K562 (cell line): ENCODE data around the gene PDE4D. TPM values are rescaled to one million over a fixed set of nuclear protein-coding genes. Genes with fewer than 3 reads are reported as not detected.

ENCODE experiments used
- ATAC-seq: fragments of 200-7000 bp; cut with Tn5 transposase; 3 replicates; pipeline ENCODE4 v1.9.1; 2020; ENCODE audit warnings: moderate library complexity
- BruUV-seq: library from RNA; stranded (reverse); fragments of 400-500 nt; replicated peaks from 2 replicates; lab custom pipeline; 2021; lab: Mats Ljungman, UMichigan
- CTCF ChIA-PET: fragments of 300-600 bp; formaldehyde crosslinking; extraction: SDS; loops from one replicate; lab custom pipeline; 2021; ENCODE audit warnings: low intra/inter-chr PET ratio; lab: Yijun Ruan, JAX
- POLR2A ChIA-PET: fragments of 300-600, 350-650 bp; sonication (Branson Sonifier 250); formaldehyde crosslinking; extraction: SDS; loops from one replicate; lab custom pipeline; 2021; ENCODE audit warnings: antibody characterized with exemption, inconsistent platforms; lab: Yijun Ruan, JAX
- DNase-seq, 4 experiments: peaks; one replicate each; pipeline versions ENCODE4 v3.0.0 to v3.0.0-alpha.2; 2011 to 2018; ENCODE audit warnings: low spot score in 3 of 4, mixed read lengths in 3 of 4; ENCODE audit errors: extremely low read depth in 1 of 4
- FAIRE-seq: peaks from 2 replicates; lab custom pipeline; 2011; peaks lifted over from hg19 to GRCh38; lab: Jason Lieb, UNC
- H2AFZ ChIP-seq: 2 replicates; pipeline ENCODE4 v1.6.0; 2011; ENCODE audit warnings: low read depth, low read length, control low read depth, inconsistent platforms
- H3K27ac ChIP-seq: fragments of 200-600 bp; 3 replicates; pipeline ENCODE4 v1.8.0; 2011; ENCODE audit warnings: low read depth, mild to moderate bottlenecking, control low read depth, inconsistent platforms, low read length, moderate library complexity, mixed read lengths; ENCODE audit errors: extremely low read depth
- H3K27me3 ChIP-seq, 2 experiments: fragments of 300-600 bp in 1 of 2; 2 replicates in 1 of 2; 3 replicates in 1 of 2; pipeline versions ENCODE4 v1.6.0 to v1.8.0; 2011; ENCODE audit warnings: inconsistent platforms in 2 of 2, low read length in 2 of 2, mild to moderate bottlenecking in 1 of 2, mixed read lengths in 1 of 2, moderate library complexity in 1 of 2; ENCODE audit not compliant: control insufficient read depth in 2 of 2, insufficient read depth in 2 of 2
- H3K36me3 ChIP-seq: fragments of 300-600 bp; 3 replicates; pipeline ENCODE4 v1.8.0; 2011; ENCODE audit warnings: mild to moderate bottlenecking, low read length, inconsistent platforms; ENCODE audit not compliant: control insufficient read depth, insufficient read depth
- H3K4me1 ChIP-seq, 2 experiments: fragments of 200-600 bp in 1 of 2; replicated peaks in 1 of 2; 2 replicates in 1 of 2; 3 replicates in 1 of 2; pipeline versions ENCODE4 v1.5.1 to v1.8.0; 2011; ENCODE audit warnings: inconsistent platforms in 2 of 2, low read length in 2 of 2, mild to moderate bottlenecking in 1 of 2, mixed read lengths in 1 of 2, moderate library complexity in 1 of 2; ENCODE audit not compliant: control insufficient read depth in 2 of 2, insufficient read depth in 2 of 2
- H3K4me2 ChIP-seq: 2 replicates; pipeline ENCODE4 v1.6.1; 2011; ENCODE audit warnings: low read length, control low read depth, inconsistent platforms, mixed read lengths; ENCODE audit not compliant: insufficient read depth
- H3K4me3 ChIP-seq: fragments of 200-600 bp; sonication (generic), shearing (Covaris generic); 2 replicates; pipeline ENCODE4 v1.5.1; 2016; ENCODE audit warnings: control low read depth, inconsistent platforms
- H3K79me2 ChIP-seq: fragments of 200-600 bp; 3 replicates; pipeline ENCODE4 v1.8.0; 2011; ENCODE audit warnings: low read length, inconsistent platforms; ENCODE audit not compliant: control insufficient read depth, insufficient read depth
- H3K9ac ChIP-seq, 2 experiments: 2 replicates each; pipeline versions ENCODE4 v1.6.0 to v1.6.1; 2011; ENCODE audit warnings: low read depth in 2 of 2, low read length in 2 of 2, control low read depth in 1 of 2, inconsistent platforms in 1 of 2, mild to moderate bottlenecking in 1 of 2, mixed read lengths in 1 of 2; ENCODE audit not compliant: insufficient read depth in 1 of 2
- H3K9me1 ChIP-seq: one replicate; pipeline ENCODE4 v1.6.0; 2011; ENCODE audit warnings: inconsistent platforms, mild to moderate bottlenecking, low read length, moderate library complexity; ENCODE audit not compliant: control insufficient read depth, insufficient read depth
- H3K9me3 ChIP-seq: replicated peaks from 2 replicates; pipeline ENCODE4 v1.5.1; 2011; ENCODE audit warnings: low read depth, low read length, inconsistent platforms; ENCODE audit not compliant: control insufficient read depth, insufficient read depth
- H4K20me1 ChIP-seq: replicated peaks from 2 replicates; pipeline ENCODE4 v1.6.1; 2011; ENCODE audit warnings: low read length, inconsistent platforms, mixed read lengths; ENCODE audit not compliant: control insufficient read depth, insufficient read depth
- CBFA2T3 ChIP-seq: fragments of 450-650 bp; IDR thresholded peaks from 2 replicates; pipeline ENCODE4 v1.6.1; 2017
- FOXA3 ChIP-seq, 2 experiments: fragments of 450-650 bp in 1 of 2; sonication (generic) in 1 of 2; formaldehyde crosslinking; IDR thresholded peaks in 1 of 2; conservative IDR thresholded peaks in 1 of 2; 2 replicates each; pipeline versions ENCODE4 v1.4.0 to v1.8.0; 2020 to 2022; ENCODE audit warnings: mild to moderate bottlenecking in 2 of 2, missing genetic modification reagents in 1 of 2
- WGBS: fragments of 100-300 bp; shearing (Covaris generic); methylation state at CpG from one replicate; pipeline ENCODE4 v1.1.6; 2016; ENCODE audit warnings: low coverage, mixed read lengths; ENCODE audit not compliant: insufficient coverage; ENCODE audit errors: missing lambda C conversion rate; 5-methylcytosine and 5-hydroxymethylcytosine counted together
- in situ Hi-C: fragments of 300-500 bp; cut with MboI; formaldehyde crosslinking; loops from 4 replicates; pipeline ENCODE4 v1.15.0; 2018; ENCODE audit warnings: inconsistent platforms, mixed read lengths
- intact Hi-C: fragments of 100-400 bp; cut with micrococcal nuclease; formaldehyde crosslinking; loops from 2 replicates; pipeline ENCODE4 v1.14.2; 2022
- polyA plus RNA-seq, 8 experiments: library from polyadenylated mRNA; depleted of rRNA in 4 of 8; stranded (reverse) in 5 of 8; unstranded in 3 of 8; fragments of >200 nt; fragmentation: Nextera tagmentation in 2 of 8; fragmentation: Illumina TruSeq in 1 of 8; extraction: Ambion mirVana in 2 of 8; extraction: Trizol in 1 of 8; gene quantifications; 2 replicates each; pipeline versions ENCODE4 v1.2.1 to v1.2.3, GENCODE V29; 2011 to 2014; ENCODE audit warnings: inconsistent platforms in 1 of 8, missing spikeins in 1 of 8
- total RNA-seq, 7 experiments: library from RNA; depleted of rRNA in 6 of 7; stranded (reverse); fragments of >200 nt in 6 of 7; fragmentation: Illumina TruSeq in 2 of 7; extraction: Trizol in 2 of 7; gene quantifications; 2 replicates each; pipeline versions ENCODE4 v1.2.1 to v1.2.3, GENCODE V29; 2011 to 2021; ENCODE audit warnings: low replicate concordance in 1 of 7
- TF ChIP-seq, protein P1 (sequence below): fragments of 250-450 bp; sonication (Bioruptor Pico); IDR thresholded peaks from 2 replicates; pipeline ENCODE4 v1.5.1; 2021; ENCODE audit warnings: mild to moderate bottlenecking

The PDE4D gene
- total and polyA plus RNA-seq, 9 of the 15 experiments (the other 6 are each of a cell fraction or from before 2014, with no cell fraction given), result 0.04 to 0.46 (median 0.13) TPM

DNA sequence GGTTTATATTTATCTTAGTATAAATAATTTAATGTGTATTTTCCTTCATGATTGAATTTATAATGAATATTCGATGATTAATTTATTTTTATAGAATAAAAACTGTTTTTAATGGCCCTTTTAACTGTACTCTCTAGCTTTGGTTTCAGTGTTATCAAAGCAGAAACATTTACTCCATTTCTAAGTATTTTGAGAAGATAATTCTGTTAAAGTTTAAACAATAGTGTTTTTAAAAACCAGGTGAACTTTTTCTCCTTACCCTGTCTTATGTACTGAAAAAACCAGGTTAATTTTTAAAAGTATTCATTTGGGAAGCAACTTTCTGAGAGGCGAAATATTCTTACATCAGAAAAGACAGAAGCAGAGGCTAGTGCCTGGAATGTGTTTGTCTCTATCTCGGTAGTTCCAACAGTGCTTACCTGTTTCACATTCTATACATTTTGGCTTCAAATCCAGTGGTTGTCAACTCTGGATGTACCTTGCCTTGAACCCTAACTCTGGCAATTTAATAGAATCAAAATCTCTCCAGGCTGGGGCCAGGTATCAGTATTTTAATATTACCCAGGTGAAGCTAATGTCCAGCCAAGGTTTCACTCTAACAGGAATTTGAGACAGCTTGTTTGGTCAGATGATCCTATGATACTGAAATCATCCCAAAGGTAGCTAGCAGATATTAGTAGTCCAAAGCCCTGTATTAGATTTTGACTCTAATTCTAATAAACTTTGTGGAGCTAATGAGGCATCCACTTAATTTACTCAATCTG, 434.4 kb downstream of the PDE4D start:
- Histone ChIP-seq H3K9ac (no peak overlapping the region), H3K4me3 (no peak overlapping the region), H2AFZ (no peak overlapping the region), H3K9me1 (no peaks in the 10 kb centered on the region), H3K4me2 (no peak overlapping the region), H3K4me1 (no peaks in the 10 kb centered on the region), H3K79me2 (no peaks in the 10 kb centered on the region), H3K27ac (no peak overlapping the region), H3K27me3 (no peaks in the 10 kb centered on the region), H3K9me3 (no peaks in the 10 kb centered on the region), H3K36me3 (no peaks in the 10 kb centered on the region), H4K20me1 (no peaks in the 10 kb centered on the region)
- intact Hi-C loops (no loop called here), in situ Hi-C loops (no loop called here)
- ATAC-seq, result no peak
- no peak for FAIRE-seq
- WGBS, result 0% methylated on average over 3 of the region's 3 CpGs
- POLR2A ChIA-PET, result no interaction called here
- no peak for DNase-seq
- CTCF ChIA-PET, result no interaction called here
- BruUV-seq, result no TSS peak
- TF ChIP-seq, protein P1, sequence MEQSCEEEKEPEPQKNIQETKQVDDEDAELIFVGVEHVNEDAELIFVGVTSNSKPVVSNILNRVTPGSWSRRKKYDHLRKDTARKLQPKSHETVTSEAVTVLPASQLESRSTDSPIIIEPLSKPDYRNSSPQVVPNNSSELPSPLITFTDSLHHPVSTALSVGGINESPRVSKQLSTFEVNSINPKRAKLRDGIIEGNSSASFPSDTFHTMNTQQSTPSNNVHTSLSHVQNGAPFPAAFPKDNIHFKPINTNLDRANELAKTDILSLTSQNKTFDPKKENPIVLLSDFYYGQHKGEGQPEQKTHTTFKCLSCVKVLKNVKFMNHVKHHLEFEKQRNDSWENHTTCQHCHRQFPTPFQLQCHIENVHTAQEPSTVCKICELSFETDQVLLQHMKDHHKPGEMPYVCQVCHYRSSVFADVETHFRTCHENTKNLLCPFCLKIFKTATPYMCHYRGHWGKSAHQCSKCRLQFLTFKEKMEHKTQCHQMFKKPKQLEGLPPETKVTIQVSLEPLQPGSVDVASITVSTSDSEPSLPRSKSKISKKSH (CRISPR knock-in tag), result no peak
- TF ChIP-seq CBFA2T3 (no peak), FOXA3 (CRISPR knock-in tag; conservative IDR thresholded peaks at IDR 0.05 in 1 of 2, IDR thresholded peaks at IDR 0.05 in 1 of 2) (no peak)
